OCI-LY7 (cell line): ENCODE measurements around the gene LRPPRC. TPM values are rescaled to one million over a fixed set of nuclear protein-coding genes. Genes with fewer than 3 reads are reported as not detected.
A peak's percentile ranks its signal among the peaks of the same experiment; 100 is the strongest.

Experiments used
- BruUV-seq: library from RNA; stranded (reverse); fragments of 400-500 nt; replicated peaks from 2 replicates; lab custom pipeline; 2021; lab: Mats Ljungman, UMichigan
- CTCF ChIA-PET: fragments of 300-600 bp; sonication (Branson Sonifier 250); formaldehyde crosslinking; loops from one replicate; lab custom pipeline; 2022; ENCODE audit warnings: antibody characterized with exemption; ENCODE audit not compliant: unreplicated experiment; lab: Charles Lee
- POLR2A ChIA-PET: fragments of 300-600 bp; sonication (Branson Sonifier 250); formaldehyde crosslinking; loops from one replicate; lab custom pipeline; 2022; ENCODE audit warnings: antibody characterized with exemption; lab: Charles Lee
- DNase-seq: peaks from one replicate; pipeline ENCODE4 v3.0.0-alpha.2; 2015; ENCODE audit warnings: low spot score
- H2AFZ ChIP-seq: fragments of 200-600 bp; sonication (generic), shearing (Covaris generic); 2 replicates; pipeline ENCODE4 v1.6.1; 2014; ENCODE audit warnings: mild to moderate bottlenecking, antibody characterized with exemption, low read length, moderate library complexity
- H3K27ac ChIP-seq: fragments of 200-600 bp; sonication (generic); 2 replicates; pipeline ENCODE4 v1.5.1; 2014; ENCODE audit warnings: mixed run types, low read depth, mild to moderate bottlenecking, moderate library complexity, low read length, inconsistent platforms; ENCODE audit not compliant: poor library complexity, severe bottlenecking
- H3K36me3 ChIP-seq: fragments of 200-600 bp; sonication (generic); 2 replicates; pipeline ENCODE4 v1.6.1; 2014; ENCODE audit warnings: mild to moderate bottlenecking, antibody characterized with exemption, low read length, moderate library complexity, mixed read lengths; ENCODE audit not compliant: insufficient read depth
- H3K4me1 ChIP-seq: fragments of 200-600 bp; sonication (generic); 2 replicates; pipeline ENCODE4 v1.5.1; 2014; ENCODE audit warnings: mild to moderate bottlenecking, low read length; ENCODE audit not compliant: insufficient read depth, poor library complexity, severe bottlenecking
- H3K4me2 ChIP-seq: fragments of 200-600 bp; sonication (generic); 2 replicates; pipeline ENCODE4 v1.6.1; 2014; ENCODE audit warnings: mild to moderate bottlenecking, low read length
- H3K4me3 ChIP-seq: fragments of 200-600 bp; sonication (generic); 2 replicates; pipeline ENCODE4 v1.5.1; 2014; ENCODE audit warnings: mild to moderate bottlenecking, low read depth, low read length; ENCODE audit not compliant: poor library complexity, severe bottlenecking
- H3K79me2 ChIP-seq: fragments of 200-600 bp; sonication (generic); 2 replicates; pipeline ENCODE4 v1.6.1; 2016; ENCODE audit warnings: low read depth, mild to moderate bottlenecking, low read length, moderate library complexity, mixed read lengths; ENCODE audit not compliant: insufficient read depth
- H3K9me2 ChIP-seq: fragments of 200-600 bp; sonication (generic); 2 replicates; pipeline ENCODE4 v1.6.1; 2016; ENCODE audit warnings: mild to moderate bottlenecking, low read length, mixed read lengths; ENCODE audit not compliant: insufficient read depth
- H3K9me3 ChIP-seq: fragments of 200-600 bp; sonication (generic); 2 replicates; pipeline ENCODE4 v1.6.1; 2014; ENCODE audit warnings: mild to moderate bottlenecking, mixed run types, low read length, mixed read lengths
- H4K20me1 ChIP-seq: fragments of 200-600 bp; sonication (generic); 2 replicates; pipeline ENCODE4 v1.6.1; 2014; ENCODE audit warnings: mild to moderate bottlenecking, antibody characterized with exemption, low read length, moderate library complexity, mixed read lengths; ENCODE audit not compliant: insufficient read depth
- CTCF ChIP-seq: fragments of 200-600 bp; sonication (generic); conservative IDR thresholded peaks from 2 replicates; pipeline ENCODE4 v1.5.1; 2014; ENCODE audit warnings: mild to moderate bottlenecking, antibody characterized with exemption, low read length, moderate library complexity, mixed read lengths
- EZH2phosphoT487 ChIP-seq: fragments of 200-600 bp; sonication (generic); IDR thresholded peaks from 2 replicates; pipeline ENCODE4 v1.6.1; 2018; ENCODE audit warnings: low read depth, borderline replicate concordance, mild to moderate bottlenecking, mixed run types, antibody characterized with exemption, low read length, moderate library complexity, mixed read lengths
- intact Hi-C: fragments of 100-400 bp; cut with micrococcal nuclease; formaldehyde crosslinking; loops from one replicate; pipeline ENCODE4 v1.10.0; 2022; ENCODE audit not compliant: unreplicated experiment
- total RNA-seq, 2 experiments: library from RNA; depleted of rRNA in 1 of 2; stranded (reverse); fragments of >200 nt in 1 of 2; shearing (Covaris generic) in 1 of 2; gene quantifications; 2 replicates each; pipeline ENCODE4 v1.2.3, GENCODE V29; 2014 to 2022

Gene LRPPRC
- total RNA-seq, 2 experiments from 2014 or later: 64.4 to 136 TPM

- H3K79me2 ChIP-seq: no peaks in the 10 kb centered on the region
- intact Hi-C loops: loop anchor here (1.0 to 5.0 kb wide), 5 partner anchors 42 to 913 kb away; no protein-coding TSS in a partner anchor
- H4K20me1 ChIP-seq: no peaks in the 10 kb centered on the region
- no peaks in the 10 kb centered on the region for H3K4me1 ChIP-seq
- no TSS peak for BruUV-seq
- peak; percentile 86 for DNase-seq
- ChIA-PET POLR2A (interaction anchor here (0.6 to 0.8 kb wide), 3 partner anchors 19 to 347 kb away, joined by 3 to 4 read pairs (median 3); no protein-coding TSS in a partner anchor), CTCF (interaction anchor here (0.7 kb wide), 1 partner anchor 44 kb away, joined by 3 read pairs; no protein-coding TSS in a partner anchor)
- peak; percentile 84 for TF ChIP-seq CTCF
- TF ChIP-seq EZH2phosphoT487: no peak
- no peaks in the 10 kb centered on the region for H3K36me3 ChIP-seq
- no peaks in the 10 kb centered on the region for H3K9me2 ChIP-seq
- peak overlapping the region; percentile 17; the same call in 1 of the 2 replicates for H3K4me2 ChIP-seq
- H3K4me3 ChIP-seq: no peak overlapping the region
- peak overlapping the region; percentile 56; the same call in 1 of the 2 replicates for H2AFZ ChIP-seq
- no peak overlapping the region for H3K27ac ChIP-seq
- no peaks in the 10 kb centered on the region for H3K9me3 ChIP-seq
Measured at GRCh38 chr2:44044281-44044720, 48.5 kb upstream of the LRPPRC start.

GRCh38 chr2:44040365-44040764 lies 44.6 kb upstream of the LRPPRC start:
- TF ChIP-seq EZH2phosphoT487 (no peak), CTCF (no peak)
- Histone ChIP-seq H2AFZ (no peak overlapping the region), H3K27ac (no peak overlapping the region), H3K4me1 (no peaks in the 10 kb centered on the region), H3K4me3 (no peak overlapping the region), H4K20me1 (no peaks in the 10 kb centered on the region), H3K4me2 (no peak overlapping the region), H3K36me3 (no peaks in the 10 kb centered on the region), H3K9me2 (no peaks in the 10 kb centered on the region), H3K9me3 (no peaks in the 10 kb centered on the region), H3K79me2 (no peaks in the 10 kb centered on the region)
- CTCF ChIA-PET: interaction anchor here (0.8 kb wide), 1 partner anchor 46 kb away, joined by 3 read pairs; no protein-coding TSS in a partner anchor
- intact Hi-C loops: loop anchor here (5.0 kb wide), 2 partner anchors 437 to 917 kb away; no protein-coding TSS in a partner anchor
- POLR2A ChIA-PET: interaction anchor here (0.5 to 0.8 kb wide), 5 partner anchors 40 to 358 kb away, joined by 3 to 4 read pairs (median 3); no protein-coding TSS in a partner anchor
- no TSS peak for BruUV-seq
- no peak for DNase-seq

- BruUV-seq: no TSS peak
- no peaks in the 10 kb centered on the region for H3K79me2 ChIP-seq
- H2AFZ ChIP-seq: no peak overlapping the region
- H3K9me2 ChIP-seq: no peaks in the 10 kb centered on the region
- H3K4me1 ChIP-seq: no peaks in the 10 kb centered on the region
- no peaks in the 10 kb centered on the region for H3K9me3 ChIP-seq
- H3K4me3 ChIP-seq: no peak overlapping the region
- intact Hi-C loops: no loop called here
- no peaks in the 10 kb centered on the region for H3K36me3 ChIP-seq
- no peak overlapping the region for H3K4me2 ChIP-seq
- ChIA-PET CTCF (no interaction called here), POLR2A (no interaction called here)
- no peaks in the 10 kb centered on the region for H4K20me1 ChIP-seq
- TF ChIP-seq EZH2phosphoT487 (no peak), CTCF (no peak)
- no peak overlapping the region for H3K27ac ChIP-seq
- DNase-seq: no peak
Measured at GRCh38 chr2:44038277-44038676, 42.5 kb upstream of the LRPPRC start.
